COR-L47 (cell line): ENCODE measurements around the gene ABCA7.

ENCODE experiments used
- DNase-seq: peaks from one replicate; lab custom pipeline; 2025; lab: John Stamatoyannopoulos, UW

The ABCA7 gene

GRCh38 chr19:1072371-1073015 is 32.6 kb downstream of the ABCA7 start:
- no peak for DNase-seq

- DNase-seq = no peak
These were observed 33.4 kb downstream of the ABCA7 start for GRCh38 chr19:1073063-1073955.

GRCh38 chr19:1073956-1074517 is 34.1 kb downstream of the ABCA7 start:
- DNase-seq = no peak

- peak; percentile 94 for DNase-seq
These were observed 34.8 kb downstream of the ABCA7 start for GRCh38 chr19:1074544-1075283.

GRCh38 chr19:1076046-1076386 is 36.1 kb downstream of the ABCA7 start:
- DNase-seq = no peak

GRCh38 chr19:1076951-1077350 is 37.0 kb downstream of the ABCA7 start:
- no peak for DNase-seq

- DNase-seq = no peak
These were observed 39.7 kb downstream of the ABCA7 start for GRCh38 chr19:1079566-1080111.

- no peak for DNase-seq
These were observed 40.7 kb downstream of the ABCA7 start for GRCh38 chr19:1080360-1081161.

GRCh38 chr19:1081301-1082164 is 41.6 kb downstream of the ABCA7 start:
- peak; percentile 55 for DNase-seq

- peak; percentile 91 for DNase-seq
These were observed 42.4 kb downstream of the ABCA7 start for GRCh38 chr19:1082165-1082927.

- no peak for DNase-seq
These were observed 43.3 kb downstream of the ABCA7 start for GRCh38 chr19:1082928-1083816.

- DNase-seq = no peak
These were observed 44.3 kb downstream of the ABCA7 start for GRCh38 chr19:1084024-1084868.

- no peak for DNase-seq
These were observed 45.2 kb downstream of the ABCA7 start for GRCh38 chr19:1085053-1085658.

GRCh38 chr19:1085676-1086442 is 46.0 kb downstream of the ABCA7 start:
- no peak for DNase-seq

- DNase-seq = no peak
These were observed 46.7 kb downstream of the ABCA7 start for GRCh38 chr19:1086613-1087012.

GRCh38 chr19:1087813-1088415 is 48.0 kb downstream of the ABCA7 start:
- no peak for DNase-seq
